GM18526 (cell line): ENCODE measurements around the gene VPS54.

Experiments used
- POLR2A ChIP-seq: IDR thresholded peaks from 3 replicates; pipeline ENCODE4 v1.6.1; 2011; ENCODE audit not compliant: insufficient read length; ENCODE audit errors: extremely low read depth

Gene VPS54

DNA sequence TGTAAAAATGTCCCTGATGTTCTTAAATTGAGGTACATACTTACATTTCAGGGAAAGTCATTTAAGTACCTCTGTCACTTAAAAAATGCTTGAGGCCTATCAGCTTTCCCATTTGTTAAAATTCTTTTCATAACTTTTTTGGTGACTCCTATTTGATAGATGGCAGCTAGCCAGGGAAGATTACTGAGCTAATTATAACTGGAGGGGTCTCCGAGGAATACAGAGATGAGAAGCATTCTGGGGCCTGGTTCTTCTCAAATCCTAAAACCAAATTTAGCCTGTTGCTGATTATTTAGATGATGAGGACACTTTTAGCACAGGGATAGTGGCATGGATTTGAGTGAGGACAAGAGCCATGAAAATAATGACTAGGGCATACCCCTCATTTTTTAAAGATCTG lies 172.7 kb downstream of the VPS54 start:
- no peak for TF ChIP-seq POLR2A

DNA sequence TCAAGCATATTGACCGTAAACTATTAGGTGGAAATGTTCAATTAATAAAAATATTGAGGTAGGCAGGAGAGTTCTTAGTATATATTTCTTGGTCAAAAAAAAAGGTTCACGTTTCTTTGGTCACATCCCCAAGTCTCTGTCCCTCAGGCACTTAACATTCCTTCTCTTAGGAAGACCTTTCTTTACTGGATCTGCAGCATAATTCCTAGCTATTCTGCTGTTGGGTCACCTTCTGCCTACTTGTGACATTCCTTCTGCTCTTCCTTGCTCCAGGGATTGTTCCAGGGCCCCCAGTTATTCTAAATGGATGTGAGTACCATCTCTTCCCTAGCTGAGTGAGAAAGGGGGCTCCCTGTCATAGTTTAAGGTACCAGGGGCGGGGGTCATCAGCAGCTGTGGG lies 173.4 kb downstream of the VPS54 start:
- no peak for TF ChIP-seq POLR2A

GRCh38 chr2:63844616-63845015 lies 174.6 kb downstream of the VPS54 start:
- TF ChIP-seq POLR2A = no peak

DNA sequence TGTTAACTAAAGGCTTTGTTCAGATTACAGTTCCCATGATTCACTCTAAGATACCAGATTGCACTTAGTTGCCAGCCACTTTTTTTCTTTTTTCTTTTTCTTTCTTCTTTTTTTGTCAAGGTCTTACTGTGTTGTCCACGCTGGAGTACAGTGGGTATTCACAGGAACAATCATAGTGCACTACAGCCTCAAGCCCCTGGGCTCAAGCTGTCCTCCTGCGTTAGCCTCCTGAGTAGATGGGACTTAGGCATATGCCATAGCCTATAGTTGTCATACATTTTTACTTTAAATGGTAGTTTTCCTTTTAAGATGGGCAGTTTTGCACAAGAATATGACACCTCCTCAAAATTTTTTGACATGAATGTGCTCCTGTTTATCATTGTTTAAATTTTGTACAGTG lies 175.4 kb downstream of the VPS54 start:
- TF ChIP-seq POLR2A = no peak

GRCh38 chr2:63843093-63843492 lies 176.1 kb downstream of the VPS54 start:
- no peak for TF ChIP-seq POLR2A

- TF ChIP-seq POLR2A = no peak
Measured at GRCh38 chr2:63842149-63843061, 176.8 kb downstream of the VPS54 start.
